Measurements from ENCODE around the gene PCP4L1.
A peak's percentile ranks its signal among the peaks of the same experiment; 100 is the strongest.
"Not testable (repeated sequence)": the region's sequence is repeated elsewhere in the genome, so short reads cannot be mapped to it uniquely, and the experiment has no call there.

Gene PCP4L1

DNA sequence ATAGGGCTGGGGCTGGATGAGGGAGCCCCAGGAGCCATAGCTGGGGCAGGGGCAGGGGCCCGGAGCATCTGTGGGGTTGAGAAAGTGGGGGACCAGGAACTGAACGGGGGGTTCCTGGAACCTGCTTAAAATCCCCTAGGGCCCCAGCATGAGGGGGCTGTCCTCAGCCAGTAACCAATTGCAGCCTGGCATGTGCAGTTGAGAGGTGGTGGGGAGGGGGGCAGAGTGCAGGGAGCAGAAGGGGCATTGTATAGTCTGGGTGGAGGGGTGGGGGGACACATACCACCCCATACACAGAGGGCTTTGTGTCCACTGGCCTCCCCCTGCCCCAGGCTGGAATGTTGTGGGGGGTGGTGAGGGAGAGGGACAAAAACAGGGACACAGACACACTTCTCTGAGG is 51.3 kb downstream of the PCP4L1 start, which contains the start of gene MPZ:
Gene MPZ (minus strand): TSS at position 101 of the 400 bp plus-strand sequence. CDS start 63 bp downstream, at position 38.
- Histone ChIP-seq H2AFZ (no peak within 1 kb of the TSS), H3K79me2 (peaks cover 3% of the 10 kb centered on the region), H3K4me3 (ENCODE audit: low read depth, low read length) (no peak within 1 kb of the TSS), H3K4me2 (ENCODE audit: low read length) (no peak within 1 kb of the TSS), H3K36me3 (ENCODE audit: control insufficient read depth, insufficient read depth, low read length) (no peaks in the 10 kb centered on the region), H3K9ac (no peak within 1 kb of the TSS), H3K27ac (no peak within 1 kb of the TSS), H3K9me3 (ENCODE audit: control insufficient read depth, low read length) (no peaks in the 10 kb centered on the region), H3K27me3 (ENCODE audit: control insufficient read depth, insufficient read depth, low read length) (no peaks in the 10 kb centered on the region), H3K4me1 (peaks cover 6% of the 10 kb centered on the region)
- TF ChIP-seq, protein P1, sequence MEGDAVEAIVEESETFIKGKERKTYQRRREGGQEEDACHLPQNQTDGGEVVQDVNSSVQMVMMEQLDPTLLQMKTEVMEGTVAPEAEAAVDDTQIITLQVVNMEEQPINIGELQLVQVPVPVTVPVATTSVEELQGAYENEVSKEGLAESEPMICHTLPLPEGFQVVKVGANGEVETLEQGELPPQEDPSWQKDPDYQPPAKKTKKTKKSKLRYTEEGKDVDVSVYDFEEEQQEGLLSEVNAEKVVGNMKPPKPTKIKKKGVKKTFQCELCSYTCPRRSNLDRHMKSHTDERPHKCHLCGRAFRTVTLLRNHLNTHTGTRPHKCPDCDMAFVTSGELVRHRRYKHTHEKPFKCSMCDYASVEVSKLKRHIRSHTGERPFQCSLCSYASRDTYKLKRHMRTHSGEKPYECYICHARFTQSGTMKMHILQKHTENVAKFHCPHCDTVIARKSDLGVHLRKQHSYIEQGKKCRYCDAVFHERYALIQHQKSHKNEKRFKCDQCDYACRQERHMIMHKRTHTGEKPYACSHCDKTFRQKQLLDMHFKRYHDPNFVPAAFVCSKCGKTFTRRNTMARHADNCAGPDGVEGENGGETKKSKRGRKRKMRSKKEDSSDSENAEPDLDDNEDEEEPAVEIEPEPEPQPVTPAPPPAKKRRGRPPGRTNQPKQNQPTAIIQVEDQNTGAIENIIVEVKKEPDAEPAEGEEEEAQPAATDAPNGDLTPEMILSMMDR (IDR thresholded peaks at IDR 0.05), result no peak

DNA sequence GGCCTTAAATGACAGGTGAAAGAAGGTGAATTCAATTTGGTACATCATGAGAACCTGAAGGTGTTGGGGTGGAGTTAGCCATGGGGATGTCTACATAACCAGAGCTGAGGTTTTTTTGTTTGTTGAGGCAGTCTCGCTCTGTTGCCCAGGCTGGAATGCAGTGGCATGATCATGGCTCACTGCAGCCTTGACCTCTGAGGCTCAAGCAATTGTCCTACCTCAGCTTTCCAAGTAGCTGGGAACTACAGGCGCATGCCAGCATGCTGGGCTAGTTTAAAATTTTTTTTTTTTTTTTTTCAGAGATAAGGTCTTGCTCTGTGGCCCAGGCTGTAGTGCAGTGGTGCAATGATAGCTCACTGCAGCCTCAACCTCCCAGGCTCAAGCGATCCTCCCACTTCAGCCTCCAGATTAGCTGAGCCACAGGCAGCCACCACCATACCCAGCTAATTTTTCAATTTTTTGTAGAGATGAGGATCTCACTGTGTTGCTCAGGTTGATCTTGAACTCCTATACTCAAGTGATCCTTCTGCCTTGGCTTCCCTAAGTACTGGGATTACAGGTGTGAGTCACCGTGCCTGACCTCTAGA is 53.1 kb downstream of the PCP4L1 start:
- no peak overlapping the region for H2AFZ ChIP-seq
- peaks cover 10% of the 10 kb centered on the region for H3K4me1 ChIP-seq
- H3K27ac ChIP-seq, result no peak overlapping the region
- H3K9me3 ChIP-seq (ENCODE audit: control insufficient read depth, low read length), result no peaks in the 10 kb centered on the region
- TF ChIP-seq, protein P1 (IDR thresholded peaks at IDR 0.05), result no peak
- no peak overlapping the region for H3K4me2 ChIP-seq (ENCODE audit: low read length)
- H3K27me3 ChIP-seq (ENCODE audit: control insufficient read depth, insufficient read depth, low read length), result no peaks in the 10 kb centered on the region
- no peaks in the 10 kb centered on the region for H3K36me3 ChIP-seq (ENCODE audit: control insufficient read depth, insufficient read depth, low read length)
- H3K4me3 ChIP-seq (ENCODE audit: low read depth, low read length), result no peak overlapping the region
- no peak overlapping the region for H3K9ac ChIP-seq
- H3K79me2 ChIP-seq, result peaks cover 6% of the 10 kb centered on the region

DNA sequence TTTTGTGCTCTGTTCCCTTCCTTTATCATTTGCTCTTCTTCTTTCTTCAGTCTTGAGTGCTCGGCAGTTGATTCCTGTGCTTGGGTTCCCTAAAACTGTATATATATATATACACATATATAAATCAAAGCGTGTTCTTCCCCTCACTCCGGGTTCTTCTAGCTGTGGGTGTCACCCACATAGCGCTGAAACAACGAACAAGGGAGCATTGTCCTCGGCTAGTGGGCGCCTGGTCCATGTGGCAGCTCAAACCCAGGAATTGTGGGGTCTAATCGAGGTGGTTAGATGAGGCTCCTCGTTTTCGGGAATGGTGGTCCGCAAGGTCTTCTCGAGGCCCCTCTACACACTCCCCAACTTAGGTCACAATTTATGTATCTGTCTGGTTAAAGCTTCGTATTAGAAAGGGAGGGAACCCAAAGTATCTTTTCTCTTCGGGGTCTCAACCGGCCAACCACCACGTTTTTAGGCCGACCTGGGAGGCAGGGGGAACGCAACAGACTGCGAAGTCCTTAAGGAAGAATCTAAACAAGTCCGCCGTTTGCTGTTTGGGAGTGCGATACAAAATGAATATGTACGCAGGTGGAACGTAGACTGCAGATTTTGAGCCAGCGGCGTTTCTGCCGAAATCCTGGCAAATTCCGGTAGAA is 55.1 kb downstream of the PCP4L1 start:
- Histone ChIP-seq H3K27ac (peak overlapping the region; percentile 92), H3K9me3 (ENCODE audit: control insufficient read depth, low read length) (no peaks in the 10 kb centered on the region), H3K4me2 (ENCODE audit: low read length) (peak overlapping the region; percentile 74), H3K9ac (no peak overlapping the region), H3K27me3 (ENCODE audit: control insufficient read depth, insufficient read depth, low read length) (no peaks in the 10 kb centered on the region), H3K36me3 (ENCODE audit: control insufficient read depth, insufficient read depth, low read length) (no peaks in the 10 kb centered on the region), H3K4me3 (ENCODE audit: low read depth, low read length) (peak overlapping the region; percentile 96), H3K4me1 (peaks cover 7% of the 10 kb centered on the region), H3K79me2 (peaks cover 6% of the 10 kb centered on the region), H2AFZ (peak overlapping the region; percentile 93)
- TF ChIP-seq, protein P1 (IDR thresholded peaks at IDR 0.05), result no peak

DNA sequence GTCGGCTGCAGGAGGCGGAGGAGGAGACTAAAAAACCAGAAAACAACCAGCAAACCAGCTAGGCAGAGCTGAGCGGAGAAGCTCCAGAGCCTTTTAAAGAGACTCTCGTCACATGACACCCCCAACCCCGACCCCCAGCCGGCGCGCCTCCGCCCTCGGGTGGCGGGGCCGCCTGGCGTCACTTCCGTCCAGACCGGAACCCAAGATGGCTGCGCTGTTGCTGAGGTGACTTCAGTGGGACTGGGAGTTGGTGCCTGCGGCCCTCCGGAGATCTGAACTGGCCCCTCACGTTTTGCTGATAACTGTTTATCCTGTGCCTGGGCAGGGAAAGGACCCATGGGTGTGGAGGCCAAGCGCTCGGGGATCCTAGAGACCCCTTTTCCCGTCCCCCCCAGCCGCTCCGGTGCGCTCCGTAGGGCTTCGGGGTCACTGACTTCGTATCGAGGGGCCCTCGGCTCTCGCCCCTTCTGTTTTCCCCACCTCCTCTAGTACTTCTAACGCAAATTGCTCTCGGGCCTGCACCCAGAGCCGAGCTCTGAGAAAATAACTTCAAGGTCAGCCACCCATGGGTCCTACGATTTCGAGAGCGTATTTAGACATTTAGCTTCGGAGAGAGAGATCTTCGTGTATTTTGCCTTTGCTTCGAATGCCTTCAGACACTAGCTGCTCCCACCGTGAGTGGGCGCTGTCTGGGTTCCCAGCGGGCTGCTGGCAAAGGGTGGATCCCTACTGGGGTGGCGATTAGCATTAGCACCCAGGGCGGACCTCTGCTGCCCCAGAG is 55.8 kb downstream of the PCP4L1 start, which contains the start of gene SDHC:
Gene SDHC (plus strand): TSS at position 181 of the 781 bp plus-strand sequence. CDS start 25 bp downstream, at position 206.
- H3K27ac ChIP-seq, result peak within 1 kb of the TSS; percentile 92
- no peaks in the 10 kb centered on the region for H3K27me3 ChIP-seq (ENCODE audit: control insufficient read depth, insufficient read depth, low read length)
- no peaks in the 10 kb centered on the region for H3K36me3 ChIP-seq (ENCODE audit: control insufficient read depth, insufficient read depth, low read length)
- no peaks in the 10 kb centered on the region for H3K9me3 ChIP-seq (ENCODE audit: control insufficient read depth, low read length)
- peaks cover 6% of the 10 kb centered on the region for H3K79me2 ChIP-seq
- H3K4me2 ChIP-seq (ENCODE audit: low read length), result peak within 1 kb of the TSS; percentile 74
- TF ChIP-seq, protein P1 (IDR thresholded peaks at IDR 0.05), result peak; percentile 10
- peaks cover 7% of the 10 kb centered on the region for H3K4me1 ChIP-seq
- peak within 1 kb of the TSS; percentile 96 for H3K4me3 ChIP-seq (ENCODE audit: low read depth, low read length)
- peak within 1 kb of the TSS; percentile 93 for H2AFZ ChIP-seq
- H3K9ac ChIP-seq, result peak within 1 kb of the TSS; percentile 87

DNA sequence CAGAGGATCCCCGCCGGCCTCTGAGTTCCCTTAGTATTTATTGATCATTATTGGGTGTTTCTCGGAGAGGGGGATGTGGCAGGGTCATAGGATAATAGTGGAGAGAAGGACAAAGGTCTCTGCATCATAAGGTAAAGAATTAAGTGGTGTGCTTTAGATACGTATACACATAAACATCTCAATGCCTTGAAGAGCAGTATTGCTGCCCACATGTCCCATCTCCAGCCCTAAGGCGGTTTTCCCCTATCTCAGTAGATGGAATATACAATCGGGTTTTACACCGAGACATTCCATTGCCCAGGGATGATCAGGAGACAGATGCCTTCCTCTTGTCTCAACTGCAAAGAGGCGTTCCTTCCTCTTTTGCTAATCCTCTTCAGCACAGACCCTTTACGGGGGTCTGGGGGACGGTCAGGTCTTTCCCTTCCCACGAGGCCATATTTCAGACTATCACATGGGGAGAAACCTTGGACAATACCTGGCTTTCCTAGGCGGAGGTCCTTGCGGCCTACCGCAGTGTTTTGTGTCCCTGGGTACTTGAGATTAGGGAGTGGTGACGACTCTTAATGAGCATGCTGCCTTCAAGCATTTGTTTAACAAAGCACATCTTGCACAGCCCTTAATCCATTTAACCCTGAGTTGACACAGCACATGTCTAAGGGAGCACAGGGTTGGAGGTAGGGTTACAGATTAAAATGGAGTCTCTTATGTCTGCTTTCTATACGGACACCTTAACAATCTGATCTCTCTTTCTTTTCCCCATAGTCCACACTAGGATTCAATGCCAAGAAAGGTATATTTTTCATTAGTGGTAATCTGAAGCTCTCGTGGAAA is 57.5 kb downstream of the PCP4L1 start:
- H3K79me2 ChIP-seq; H3K4me3 ChIP-seq (ENCODE audit: low read depth, low read length); H3K27ac ChIP-seq; H3K4me1 ChIP-seq; H3K27me3 ChIP-seq (ENCODE audit: control insufficient read depth, insufficient read depth, low read length); H3K9ac ChIP-seq; H3K36me3 ChIP-seq (ENCODE audit: control insufficient read depth, insufficient read depth, low read length); H2AFZ ChIP-seq; H3K9me3 ChIP-seq (ENCODE audit: control insufficient read depth, low read length); H3K4me2 ChIP-seq (ENCODE audit: low read length): not testable (repeated sequence)
